Measurements from ENCODE around the gene FDXR. TPM values are rescaled to one million over a fixed set of nuclear protein-coding genes. Genes with fewer than 3 reads are reported as not detected.

Gene FDXR
- polyA plus RNA-seq, 2 of the 4 experiments (the other 2 are of a cell fraction) = 32.5 to 43.3 TPM

GRCh38 chr17:74856112-74856511, 16.7 kb downstream of the FDXR start:
- Histone ChIP-seq H3K4me1 (peaks cover 22% of the 10 kb centered on the region), H3K9me3 (no peaks in the 10 kb centered on the region), H3K4me2 (no peak overlapping the region), H3K4me3 (no peak overlapping the region), H3K27ac (no peak overlapping the region)
- ATAC-seq (no peak), DNase-seq (ENCODE audit: low read depth in 1 of 2, low spot score in 1 of 2) (no peak), FAIRE-seq (no peak)
- 64% methylated on average over 7 of the region's 7 CpGs for WGBS (ENCODE audit: missing lambda C conversion rate)
- TF ChIP-seq KDM5A (IDR thresholded peaks at IDR 0.05) (no peak), CBX8 (IDR thresholded peaks at IDR 0.05) (no peak), RARB (CRISPR knock-in tag; IDR thresholded peaks at IDR 0.05) (no peak), PHF8 (IDR thresholded peaks at IDR 0.05; ENCODE audit: borderline replicate concordance, low read depth) (no peak), FOSL2 (IDR thresholded peaks at IDR 0.05) (no peak), FOSL2 (CRISPR knock-in tag; IDR thresholded peaks at IDR 0.05) (no peak), BHLHE40 (IDR thresholded peaks at IDR 0.05; ENCODE audit: low read depth, low read length) (no peak), MYC (IDR thresholded peaks at IDR 0.05; ENCODE audit: borderline replicate concordance, low read length) (no peak), USF2 (IDR thresholded peaks at IDR 0.05) (no peak), TP53 (CRISPR knock-in tag; IDR thresholded peaks at IDR 0.05) (no peak), RCOR1 (IDR thresholded peaks at IDR 0.05; ENCODE audit: low read depth, low read length) (no peak), NFE2L2 (conservative IDR thresholded peaks at IDR 0.05; ENCODE audit: low read length) (no peak), ZFP36 (IDR thresholded peaks at IDR 0.05; ENCODE audit: borderline replicate concordance, partially characterized antibody) (no peak), FOSB (CRISPR knock-in tag; IDR thresholded peaks at IDR 0.05) (no peak), GATA3 (IDR thresholded peaks at IDR 0.05; ENCODE audit: borderline replicate concordance) (no peak), ATOH8 (CRISPR knock-in tag; IDR thresholded peaks at IDR 0.05; ENCODE audit: low read depth) (no peak), CHD4 (IDR thresholded peaks at IDR 0.05; ENCODE audit: borderline replicate concordance) (no peak), JUN (IDR thresholded peaks at IDR 0.05) (no peak)
- ChIA-PET POLR2A (interaction anchor here (0.7 to 3.9 kb wide), 2 partner anchors 13 to 17 kb away, joined by 3 to 15 read pairs; partner anchors contain the start of gene FDXR), CTCF (interaction anchor here (0.8 to 42.4 kb wide), 8 partner anchors 4 to 199 kb away, joined by 4 to 1302 read pairs (median 6); partner anchors contain the start of genes FDXR, GRIN2C, NAT9 and OTOP2)

GRCh38 chr17:74855323-74855722, 17.5 kb downstream of the FDXR start:
- Histone ChIP-seq H3K27ac (no peak overlapping the region), H3K9me3 (no peaks in the 10 kb centered on the region), H3K4me3 (no peak overlapping the region), H3K4me1 (peaks cover 14% of the 10 kb centered on the region), H3K4me2 (no peak overlapping the region)
- no peak for ATAC-seq
- POLR2A ChIA-PET = interaction anchor here (3.9 kb wide), 1 partner anchor 18 kb away, joined by 15 read pairs; the partner anchor contains the start of gene FDXR
- CTCF ChIA-PET = interaction anchor here (0.9 to 42.4 kb wide), 5 partner anchors 3 to 198 kb away, joined by 5 to 1302 read pairs (median 851); partner anchors contain the start of genes FDXR, GRIN2C and NAT9
- WGBS (ENCODE audit: missing lambda C conversion rate) = 39% methylated on average over 3 of the region's 4 CpGs
- TF ChIP-seq, protein P1, sequence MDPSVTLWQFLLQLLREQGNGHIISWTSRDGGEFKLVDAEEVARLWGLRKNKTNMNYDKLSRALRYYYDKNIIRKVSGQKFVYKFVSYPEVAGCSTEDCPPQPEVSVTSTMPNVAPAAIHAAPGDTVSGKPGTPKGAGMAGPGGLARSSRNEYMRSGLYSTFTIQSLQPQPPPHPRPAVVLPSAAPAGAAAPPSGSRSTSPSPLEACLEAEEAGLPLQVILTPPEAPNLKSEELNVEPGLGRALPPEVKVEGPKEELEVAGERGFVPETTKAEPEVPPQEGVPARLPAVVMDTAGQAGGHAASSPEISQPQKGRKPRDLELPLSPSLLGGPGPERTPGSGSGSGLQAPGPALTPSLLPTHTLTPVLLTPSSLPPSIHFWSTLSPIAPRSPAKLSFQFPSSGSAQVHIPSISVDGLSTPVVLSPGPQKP (IDR thresholded peaks at IDR 0.05; ENCODE audit: low read depth, low read length) = no peak
- peak; percentile 56 for TF ChIP-seq ZFP36 (IDR thresholded peaks at IDR 0.05; ENCODE audit: borderline replicate concordance, partially characterized antibody)
- no peak for FAIRE-seq
- no peak for DNase-seq (ENCODE audit: low read depth in 1 of 2, low spot score in 1 of 2)

- WGBS (ENCODE audit: missing lambda C conversion rate) = 59% methylated on average over 17 of the region's 17 CpGs
- H3K4me3 ChIP-seq = no peak overlapping the region
- CTCF ChIA-PET = interaction anchor here (0.7 to 42.4 kb wide), 5 partner anchors 3 to 197 kb away, joined by 3 to 1302 read pairs (median 851); partner anchors contain the start of genes FDXR, GRIN2C and NAT9
Measured at GRCh38 chr17:74854792-74855191, 18.0 kb downstream of the FDXR start.

More at GRCh38 chr17:74854792-74855191, 18.0 kb downstream of the FDXR start:
- Histone ChIP-seq H3K27ac (no peak overlapping the region), H3K9me3 (no peaks in the 10 kb centered on the region), H3K4me2 (no peak overlapping the region), H3K4me1 (peaks cover 8% of the 10 kb centered on the region; the same call in 2 of the 3 replicates)
- no peak for DNase-seq (ENCODE audit: low read depth in 1 of 2, low spot score in 1 of 2)
- no peak for TF ChIP-seq ATOH8 (CRISPR knock-in tag; IDR thresholded peaks at IDR 0.05; ENCODE audit: low read depth)
- TF ChIP-seq EHMT2 (IDR thresholded peaks at IDR 0.05; ENCODE audit: low read depth) = no peak
- no peak for TF ChIP-seq NR3C1 (IDR thresholded peaks at IDR 0.05)
- TF ChIP-seq HOXA7 (CRISPR knock-in tag; IDR thresholded peaks at IDR 0.05) = no peak
- TF ChIP-seq, protein P2, sequence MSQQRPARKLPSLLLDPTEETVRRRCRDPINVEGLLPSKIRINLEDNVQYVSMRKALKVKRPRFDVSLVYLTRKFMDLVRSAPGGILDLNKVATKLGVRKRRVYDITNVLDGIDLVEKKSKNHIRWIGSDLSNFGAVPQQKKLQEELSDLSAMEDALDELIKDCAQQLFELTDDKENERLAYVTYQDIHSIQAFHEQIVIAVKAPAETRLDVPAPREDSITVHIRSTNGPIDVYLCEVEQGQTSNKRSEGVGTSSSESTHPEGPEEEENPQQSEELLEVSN (IDR thresholded peaks at IDR 0.05; ENCODE audit: borderline replicate concordance, low read depth) = no peak
- no peak for TF ChIP-seq CBX2 (IDR thresholded peaks at IDR 0.05; ENCODE audit: borderline replicate concordance, low read depth)
- no peak for TF ChIP-seq FOSB (CRISPR knock-in tag; IDR thresholded peaks at IDR 0.05)
- TF ChIP-seq USF2 (IDR thresholded peaks at IDR 0.05) = no peak
- no peak for TF ChIP-seq EHF (CRISPR knock-in tag; IDR thresholded peaks at IDR 0.05)
- no peak for TF ChIP-seq CHD2 (IDR thresholded peaks at IDR 0.05; ENCODE audit: low read length, partially characterized antibody)
- TF ChIP-seq, protein P1 (IDR thresholded peaks at IDR 0.05; ENCODE audit: low read depth, low read length) = no peak
- no peak for TF ChIP-seq RARB (CRISPR knock-in tag; IDR thresholded peaks at IDR 0.05)
- TF ChIP-seq HEYL (CRISPR knock-in tag; IDR thresholded peaks at IDR 0.05) = no peak
- POLR2A ChIA-PET = interaction anchor here (1.4 kb wide), 1 partner anchor 18 kb away, joined by 5 read pairs; no protein-coding TSS in a partner anchor
- no peak for ATAC-seq
- no peak for FAIRE-seq
